ENCODE data around the gene DHX57. TPM values are rescaled to one million over a fixed set of nuclear protein-coding genes. Genes with fewer than 3 reads are reported as not detected.

DHX57 gene
- total and polyA plus RNA-seq, 7 donors, result 1.6 to 17.3 (median 11.3) TPM

- no peaks in the 10 kb centered on the region for H3K4me1 ChIP-seq
- WGBS, 2 donors, result 89 to 90% methylated on average over 1 of the region's 1 CpG
- TF ChIP-seq EP300 (IDR thresholded peaks at IDR 0.05) (no peak), POLR2A (IDR thresholded peaks at IDR 0.05) (no peak), CTCF (IDR thresholded peaks at IDR 0.05) (no peak), POLR2AphosphoS5 (IDR thresholded peaks at IDR 0.05) (no peak)
Observed at GRCh38 chr2:38911191-38911590, 35.5 kb upstream of the DHX57 start.

GRCh38 chr2:38909872-38910271 is 34.1 kb upstream of the DHX57 start:
- H3K27ac ChIP-seq, result no peak overlapping the region
- intact Hi-C loops (cut with DNase I), result no loop called here
- H3K4me1 ChIP-seq, result no peaks in the 10 kb centered on the region
- 91 to 97% methylated on average over 1 of the region's 1 CpG for WGBS, 2 donors
- no peak overlapping the region for H3K4me3 ChIP-seq
- no peaks in the 10 kb centered on the region for H3K27me3 ChIP-seq
- H3K9me3 ChIP-seq, result no peaks in the 10 kb centered on the region
- H3K36me3 ChIP-seq, result no peaks in the 10 kb centered on the region
- no peak for TF ChIP-seq CTCF (IDR thresholded peaks at IDR 0.05)
- TF ChIP-seq POLR2AphosphoS5 (IDR thresholded peaks at IDR 0.05), result no peak
- no peak for TF ChIP-seq POLR2A (IDR thresholded peaks at IDR 0.05)
- no peak for TF ChIP-seq EP300 (IDR thresholded peaks at IDR 0.05)
- no peak for DNase-seq

More at GRCh38 chr2:38911191-38911590, 35.5 kb upstream of the DHX57 start:
- no peak for DNase-seq
- H3K4me3 ChIP-seq, result no peak overlapping the region
- H3K27me3 ChIP-seq, result no peaks in the 10 kb centered on the region
- intact Hi-C loops (cut with DNase I), result no loop called here
- H3K27ac ChIP-seq, result no peak overlapping the region
- H3K36me3 ChIP-seq, result no peaks in the 10 kb centered on the region
- no peaks in the 10 kb centered on the region for H3K9me3 ChIP-seq

GRCh38 chr2:38907743-38908562 is 32.2 kb upstream of the DHX57 start:
- no peak for DNase-seq
- no peak overlapping the region for H3K27ac ChIP-seq
- no peaks in the 10 kb centered on the region for H3K27me3 ChIP-seq
- H3K9me3 ChIP-seq, result no peaks in the 10 kb centered on the region
- intact Hi-C loops (cut with DNase I), result no loop called here
- H3K4me1 ChIP-seq, result no peaks in the 10 kb centered on the region
- no peaks in the 10 kb centered on the region for H3K36me3 ChIP-seq
- no peak overlapping the region for H3K4me3 ChIP-seq
- TF ChIP-seq EP300 (IDR thresholded peaks at IDR 0.05) (no peak), CTCF (IDR thresholded peaks at IDR 0.05) (no peak), POLR2A (IDR thresholded peaks at IDR 0.05) (no peak), POLR2AphosphoS5 (IDR thresholded peaks at IDR 0.05) (no peak)
- 77 to 87% methylated on average over 2 of the region's 2 CpGs for WGBS, 2 donors

GRCh38 chr2:38907242-38907641 is 31.5 kb upstream of the DHX57 start:
- Histone ChIP-seq H3K4me1 (no peaks in the 10 kb centered on the region), H3K27me3 (no peaks in the 10 kb centered on the region), H3K27ac (no peak overlapping the region), H3K4me3 (no peak overlapping the region), H3K36me3 (no peaks in the 10 kb centered on the region), H3K9me3 (no peaks in the 10 kb centered on the region)
- TF ChIP-seq EP300 (IDR thresholded peaks at IDR 0.05) (no peak), POLR2A (IDR thresholded peaks at IDR 0.05) (no peak), POLR2AphosphoS5 (IDR thresholded peaks at IDR 0.05) (no peak), CTCF (IDR thresholded peaks at IDR 0.05) (no peak)
- intact Hi-C loops (cut with DNase I), result no loop called here
- 27 to 67% methylated on average over 1 of the region's 1 CpG for WGBS, 2 donors
- DNase-seq, result no peak
